ENCODE data around the gene CEP131. TPM values are rescaled to one million over a fixed set of nuclear protein-coding genes. Genes with fewer than 3 reads are reported as not detected.

CEP131 gene
- total and polyA plus RNA-seq, 2 of the 8 experiments (the other 6 are each of a cell fraction or from before 2014, with no cell fraction given): 5.9 to 23.2 TPM

GRCh38 chr17:81163051-81163695 lies 59.6 kb downstream of the CEP131 start (continued):
- TF ChIP-seq RNF2 (IDR thresholded peaks at IDR 0.05; ENCODE audit: borderline replicate concordance, low read depth, low read length, missing control alignments, poor library complexity, severe bottlenecking): no peak

All from H1 (cell line).